GM18870 (cell line): ENCODE data around the gene SART3.
A peak's percentile ranks its signal among the peaks of the same experiment; 100 is the strongest.
"Not testable (repeated sequence)": the region's sequence is repeated elsewhere in the genome, so short reads cannot be mapped to it uniquely, and the experiment has no call there.

Experiments used
- ATAC-seq: cut with Tn5 transposase; IDR thresholded peaks from one replicate; pipeline ENCODE4 v1.9.1; 2021; ENCODE audit warnings: moderate library complexity; ENCODE audit not compliant: unreplicated experiment

Gene SART3

GRCh38 chr12:108495823-108496579 lies 65.0 kb downstream of the SART3 start:
- no peak for ATAC-seq

GRCh38 chr12:108495054-108495453 lies 65.9 kb downstream of the SART3 start:
- no peak for ATAC-seq

- no peak for ATAC-seq
These were observed 69.7 kb downstream of the SART3 start for GRCh38 chr12:108491256-108491655.

- ATAC-seq: not testable (repeated sequence)
These were observed 73.9 kb downstream of the SART3 start for GRCh38 chr12:108487029-108487428.

GRCh38 chr12:108485371-108485770 lies 75.6 kb downstream of the SART3 start:
- ATAC-seq: not testable (repeated sequence)

- ATAC-seq: no peak
These were observed 76.1 kb downstream of the SART3 start for GRCh38 chr12:108484845-108485244.

- no peak for ATAC-seq
These were observed 76.5 kb downstream of the SART3 start for GRCh38 chr12:108484431-108484830.

GRCh38 chr12:108483213-108484059 lies 77.5 kb downstream of the SART3 start:
- ATAC-seq: no peak

- no peak for ATAC-seq
These were observed 78.2 kb downstream of the SART3 start for GRCh38 chr12:108482717-108483212.

GRCh38 chr12:108479364-108480070 lies 81.5 kb downstream of the SART3 start:
- ATAC-seq: peak; percentile 55

GRCh38 chr12:108478611-108479206 lies 82.3 kb downstream of the SART3 start:
- no peak for ATAC-seq

- no peak for ATAC-seq
These were observed 83.1 kb downstream of the SART3 start for GRCh38 chr12:108477881-108478259.

- no peak for ATAC-seq
These were observed 83.7 kb downstream of the SART3 start for GRCh38 chr12:108477055-108477880.

GRCh38 chr12:108475396-108475795 lies 85.6 kb downstream of the SART3 start:
- ATAC-seq: no peak

GRCh38 chr12:108473400-108474055 lies 87.4 kb downstream of the SART3 start:
- no peak for ATAC-seq
